Measurements from ENCODE around the gene TRIM9.

TRIM9 gene

DNA sequence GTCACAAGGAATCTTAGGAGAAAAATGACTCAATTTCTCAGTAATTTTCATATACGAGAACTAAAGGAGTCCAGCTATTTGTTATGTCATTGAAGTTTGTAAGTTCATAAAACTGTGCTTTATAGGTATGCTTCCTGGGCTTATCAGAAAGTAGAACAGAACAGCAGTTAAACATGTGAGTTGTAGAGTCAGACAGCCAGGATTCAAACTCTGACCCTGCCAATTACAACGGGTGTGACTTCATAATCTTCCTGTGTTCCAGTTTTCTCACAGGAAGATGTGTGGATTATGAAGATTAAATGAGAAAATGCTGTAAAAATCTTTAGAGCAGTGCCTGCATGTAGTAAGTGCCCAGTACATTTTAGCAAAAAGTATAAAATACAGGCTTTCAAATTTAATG lies 8.9 kb downstream of the TRIM9 start:
- in situ Hi-C loops (cut with MboI; ENCODE audit: low sequenced_read_pairs, unreplicated experiment) = no loop called here
- TF ChIP-seq, protein P1, sequence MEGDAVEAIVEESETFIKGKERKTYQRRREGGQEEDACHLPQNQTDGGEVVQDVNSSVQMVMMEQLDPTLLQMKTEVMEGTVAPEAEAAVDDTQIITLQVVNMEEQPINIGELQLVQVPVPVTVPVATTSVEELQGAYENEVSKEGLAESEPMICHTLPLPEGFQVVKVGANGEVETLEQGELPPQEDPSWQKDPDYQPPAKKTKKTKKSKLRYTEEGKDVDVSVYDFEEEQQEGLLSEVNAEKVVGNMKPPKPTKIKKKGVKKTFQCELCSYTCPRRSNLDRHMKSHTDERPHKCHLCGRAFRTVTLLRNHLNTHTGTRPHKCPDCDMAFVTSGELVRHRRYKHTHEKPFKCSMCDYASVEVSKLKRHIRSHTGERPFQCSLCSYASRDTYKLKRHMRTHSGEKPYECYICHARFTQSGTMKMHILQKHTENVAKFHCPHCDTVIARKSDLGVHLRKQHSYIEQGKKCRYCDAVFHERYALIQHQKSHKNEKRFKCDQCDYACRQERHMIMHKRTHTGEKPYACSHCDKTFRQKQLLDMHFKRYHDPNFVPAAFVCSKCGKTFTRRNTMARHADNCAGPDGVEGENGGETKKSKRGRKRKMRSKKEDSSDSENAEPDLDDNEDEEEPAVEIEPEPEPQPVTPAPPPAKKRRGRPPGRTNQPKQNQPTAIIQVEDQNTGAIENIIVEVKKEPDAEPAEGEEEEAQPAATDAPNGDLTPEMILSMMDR (IDR thresholded peaks at IDR 0.05; ENCODE audit: borderline replicate concordance, control extremely low read depth, extremely low read depth, insufficient read depth, missing control alignments) = no peak
- DNase-seq (ENCODE audit: low spot score) = no peak

DNA sequence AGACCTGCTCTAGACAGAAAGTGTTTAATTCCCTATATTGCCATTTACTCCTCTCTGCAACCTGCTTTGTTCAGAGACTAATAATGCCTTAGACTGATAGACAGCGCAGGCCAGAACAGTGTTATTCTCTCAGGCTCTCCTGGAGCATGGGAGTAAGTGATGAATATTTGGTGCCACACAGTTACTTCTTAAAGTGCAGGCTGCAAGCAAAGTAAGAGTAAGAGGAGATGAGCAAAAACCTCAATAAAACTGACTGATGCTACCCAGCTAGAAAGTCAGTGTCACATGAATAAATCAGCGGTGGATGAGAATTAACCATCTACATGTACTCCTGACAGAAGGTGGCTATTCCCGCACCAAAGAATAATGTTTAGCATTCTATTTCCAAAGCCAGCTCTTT lies 9.9 kb downstream of the TRIM9 start:
- in situ Hi-C loops (cut with MboI; ENCODE audit: low sequenced_read_pairs, unreplicated experiment) = no loop called here
- DNase-seq (ENCODE audit: low spot score) = no peak
- TF ChIP-seq, protein P1 (IDR thresholded peaks at IDR 0.05; ENCODE audit: borderline replicate concordance, control extremely low read depth, extremely low read depth, insufficient read depth, missing control alignments) = no peak

GRCh38 chr14:51084507-51084906 lies 10.4 kb downstream of the TRIM9 start:
- in situ Hi-C loops (cut with MboI; ENCODE audit: low sequenced_read_pairs, unreplicated experiment) = no loop called here
- no peak for DNase-seq (ENCODE audit: low spot score)
- TF ChIP-seq, protein P1 (IDR thresholded peaks at IDR 0.05; ENCODE audit: borderline replicate concordance, control extremely low read depth, extremely low read depth, insufficient read depth, missing control alignments) = no peak

- in situ Hi-C loops (cut with MboI; ENCODE audit: low sequenced_read_pairs, unreplicated experiment) = no loop called here
- TF ChIP-seq, protein P1 (IDR thresholded peaks at IDR 0.05; ENCODE audit: borderline replicate concordance, control extremely low read depth, extremely low read depth, insufficient read depth, missing control alignments) = no peak
- no peak for DNase-seq (ENCODE audit: low spot score)
Measured at GRCh38 chr14:51082349-51082748, 12.6 kb downstream of the TRIM9 start.

GRCh38 chr14:51081712-51082111 lies 13.2 kb downstream of the TRIM9 start:
- TF ChIP-seq, protein P1 (IDR thresholded peaks at IDR 0.05; ENCODE audit: borderline replicate concordance, control extremely low read depth, extremely low read depth, insufficient read depth, missing control alignments) = no peak
- in situ Hi-C loops (cut with MboI; ENCODE audit: low sequenced_read_pairs, unreplicated experiment) = no loop called here
- DNase-seq (ENCODE audit: low spot score) = no peak

DNA sequence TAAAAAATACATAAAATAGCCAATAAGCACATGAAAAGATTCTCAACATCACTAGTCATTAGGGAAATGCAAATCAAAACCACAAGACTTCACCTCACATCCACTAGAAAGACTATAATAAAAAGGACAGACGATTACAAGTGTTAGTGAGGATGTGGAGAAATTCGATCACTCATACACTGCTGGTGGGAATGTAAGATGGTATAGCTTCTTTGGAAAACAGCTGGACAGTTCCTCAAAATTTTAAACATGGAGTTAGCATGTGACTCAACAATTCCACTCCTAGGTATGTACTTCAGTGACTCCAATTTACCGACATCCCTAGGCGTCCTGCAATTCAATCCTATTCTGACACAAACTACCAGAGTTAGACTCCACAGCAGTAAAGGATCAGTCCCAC lies 13.7 kb downstream of the TRIM9 start:
- no peak for DNase-seq (ENCODE audit: low spot score)
- TF ChIP-seq, protein P1 (IDR thresholded peaks at IDR 0.05; ENCODE audit: borderline replicate concordance, control extremely low read depth, extremely low read depth, insufficient read depth, missing control alignments) = no peak
- in situ Hi-C loops (cut with MboI; ENCODE audit: low sequenced_read_pairs, unreplicated experiment) = no loop called here

- in situ Hi-C loops (cut with MboI; ENCODE audit: low sequenced_read_pairs, unreplicated experiment) = no loop called here
- TF ChIP-seq, protein P1 (IDR thresholded peaks at IDR 0.05; ENCODE audit: borderline replicate concordance, control extremely low read depth, extremely low read depth, insufficient read depth, missing control alignments) = no peak
- DNase-seq (ENCODE audit: low spot score) = no peak
Measured at GRCh38 chr14:51080645-51081044, 14.3 kb downstream of the TRIM9 start.
